Measurements from ENCODE around the gene PLCB4.

Gene PLCB4

GRCh38 chr20:9100691-9101090 lies 31.8 kb downstream of the PLCB4 start:
- in situ Hi-C loops (cut with HindIII; ENCODE audit: low sequenced_read_pairs): no loop called here

- in situ Hi-C loops (cut with HindIII; ENCODE audit: low sequenced_read_pairs): no loop called here
These were observed 33.6 kb downstream of the PLCB4 start for GRCh38 chr20:9102456-9102855.

GRCh38 chr20:9103955-9104354 lies 35.1 kb downstream of the PLCB4 start:
- in situ Hi-C loops (cut with HindIII; ENCODE audit: low sequenced_read_pairs): no loop called here

GRCh38 chr20:9108260-9108659 lies 39.4 kb downstream of the PLCB4 start:
- in situ Hi-C loops (cut with HindIII; ENCODE audit: low sequenced_read_pairs): no loop called here

GRCh38 chr20:9109566-9109965 lies 40.7 kb downstream of the PLCB4 start:
- in situ Hi-C loops (cut with HindIII; ENCODE audit: low sequenced_read_pairs): no loop called here

- in situ Hi-C loops (cut with HindIII; ENCODE audit: low sequenced_read_pairs): no loop called here
These were observed 41.5 kb downstream of the PLCB4 start for GRCh38 chr20:9110365-9110764.

GRCh38 chr20:9110916-9111432 lies 42.1 kb downstream of the PLCB4 start:
- in situ Hi-C loops (cut with HindIII; ENCODE audit: low sequenced_read_pairs): no loop called here

GRCh38 chr20:9112541-9113515 lies 43.9 kb downstream of the PLCB4 start:
- in situ Hi-C loops (cut with HindIII; ENCODE audit: low sequenced_read_pairs): no loop called here

- in situ Hi-C loops (cut with HindIII; ENCODE audit: low sequenced_read_pairs): no loop called here
These were observed 45.8 kb downstream of the PLCB4 start for GRCh38 chr20:9114709-9115108.

GRCh38 chr20:9117548-9117947 lies 48.7 kb downstream of the PLCB4 start:
- in situ Hi-C loops (cut with HindIII; ENCODE audit: low sequenced_read_pairs): no loop called here

- in situ Hi-C loops (cut with HindIII; ENCODE audit: low sequenced_read_pairs): no loop called here
These were observed 50.9 kb downstream of the PLCB4 start for GRCh38 chr20:9119776-9120175.

GRCh38 chr20:9121211-9121610 lies 52.3 kb downstream of the PLCB4 start:
- in situ Hi-C loops (cut with HindIII; ENCODE audit: low sequenced_read_pairs): no loop called here

- in situ Hi-C loops (cut with HindIII; ENCODE audit: low sequenced_read_pairs): no loop called here
These were observed 53.7 kb downstream of the PLCB4 start for GRCh38 chr20:9122571-9122970.

GRCh38 chr20:9126527-9126926 lies 57.6 kb downstream of the PLCB4 start:
- in situ Hi-C loops (cut with HindIII; ENCODE audit: low sequenced_read_pairs): no loop called here

GRCh38 chr20:9128568-9128967 lies 59.7 kb downstream of the PLCB4 start:
- in situ Hi-C loops (cut with HindIII; ENCODE audit: low sequenced_read_pairs): no loop called here

GRCh38 chr20:9129756-9130155 lies 60.9 kb downstream of the PLCB4 start:
- in situ Hi-C loops (cut with HindIII; ENCODE audit: low sequenced_read_pairs): no loop called here

- in situ Hi-C loops (cut with HindIII; ENCODE audit: low sequenced_read_pairs): no loop called here
These were observed 61.6 kb downstream of the PLCB4 start for GRCh38 chr20:9130521-9130920.

- in situ Hi-C loops (cut with HindIII; ENCODE audit: low sequenced_read_pairs): no loop called here
These were observed 63.0 kb downstream of the PLCB4 start for GRCh38 chr20:9131841-9132240.

- in situ Hi-C loops (cut with HindIII; ENCODE audit: low sequenced_read_pairs): no loop called here
These were observed 65.5 kb downstream of the PLCB4 start for GRCh38 chr20:9134346-9134745.

GRCh38 chr20:9136114-9136513 lies 67.2 kb downstream of the PLCB4 start:
- in situ Hi-C loops (cut with HindIII; ENCODE audit: low sequenced_read_pairs): no loop called here

- in situ Hi-C loops (cut with HindIII; ENCODE audit: low sequenced_read_pairs): no loop called here
These were observed 68.1 kb downstream of the PLCB4 start for GRCh38 chr20:9137001-9137400.

- in situ Hi-C loops (cut with HindIII; ENCODE audit: low sequenced_read_pairs): no loop called here
These were observed 70.4 kb downstream of the PLCB4 start for GRCh38 chr20:9139106-9139833.

Data from DLD1 (cell line).